HL-60 (cell line): Measurements from ENCODE around the gene IMPDH1.

Experiments
- DNase-seq, 2 experiments: peaks; one replicate each; pipeline ENCODE4 v3.0.0-alpha.2; 2010 to 2020; ENCODE audit warnings: low read depth in 1 of 2, low spot score in 1 of 2
- H3K27ac ChIP-seq: fragments of 250-450 bp; sonication (Bioruptor Pico); replicated peaks from 2 replicates; pipeline ENCODE4 v1.5.1; 2020; ENCODE audit warnings: mild to moderate bottlenecking, moderate library complexity
- H3K27me3 ChIP-seq: fragments of 250-450 bp; sonication (Bioruptor Pico); 2 replicates; pipeline ENCODE4 v1.5.1; 2021; ENCODE audit warnings: mild to moderate bottlenecking, moderate library complexity; ENCODE audit not compliant: insufficient read depth, poor library complexity, severe bottlenecking
- H3K4me3 ChIP-seq: replicated peaks from 2 replicates; pipeline ENCODE4 v1.5.1; 2011; ENCODE audit warnings: mild to moderate bottlenecking, control low read depth, low read length; ENCODE audit not compliant: insufficient read depth
- CTCF ChIP-seq: IDR thresholded peaks from one replicate; pipeline ENCODE4 v1.5.1; 2011; ENCODE audit warnings: low read length, control low read depth, inconsistent platforms; ENCODE audit not compliant: insufficient read depth
- GABPA ChIP-seq: IDR thresholded peaks from 2 replicates; pipeline ENCODE4 v1.6.1; 2012; ENCODE audit warnings: low read depth
- POLR2AphosphoS5 ChIP-seq: IDR thresholded peaks from 2 replicates; pipeline ENCODE4 v1.6.1; 2012; ENCODE audit warnings: low read depth
- REST ChIP-seq: IDR thresholded peaks from 2 replicates; pipeline ENCODE4 v1.6.1; 2012; ENCODE audit warnings: low read depth; ENCODE audit not compliant: insufficient replicate concordance
- SPI1 ChIP-seq: IDR thresholded peaks from 2 replicates; pipeline ENCODE4 v1.6.1; 2012; ENCODE audit warnings: low read depth, mild to moderate bottlenecking, borderline replicate concordance

IMPDH1 gene

GRCh38 chr7:128448751-128449302 lies 39.0 kb upstream of the IMPDH1 start:
- no peak for DNase-seq
- H3K27ac ChIP-seq, result no peak overlapping the region
- H3K27me3 ChIP-seq, result no peaks in the 10 kb centered on the region
- TF ChIP-seq POLR2AphosphoS5, result no peak
- TF ChIP-seq GABPA, result no peak
- TF ChIP-seq CTCF, result no peak
- no peak for TF ChIP-seq REST
- no peak for TF ChIP-seq SPI1
- no peak overlapping the region for H3K4me3 ChIP-seq

GRCh38 chr7:128447941-128448564 lies 38.3 kb upstream of the IMPDH1 start:
- Histone ChIP-seq H3K27ac (no peak overlapping the region), H3K27me3 (no peaks in the 10 kb centered on the region), H3K4me3 (no peak overlapping the region)
- TF ChIP-seq GABPA (no peak), SPI1 (no peak), REST (no peak), CTCF (no peak), POLR2AphosphoS5 (no peak)
- no peak for DNase-seq

- no peak for DNase-seq
- Histone ChIP-seq H3K27ac (no peak overlapping the region), H3K4me3 (no peak overlapping the region), H3K27me3 (no peaks in the 10 kb centered on the region)
- TF ChIP-seq CTCF, result no peak
- TF ChIP-seq POLR2AphosphoS5, result no peak
- TF ChIP-seq SPI1, result no peak
- no peak for TF ChIP-seq GABPA
- no peak for TF ChIP-seq REST
These were observed 36.5 kb upstream of the IMPDH1 start for GRCh38 chr7:128446306-128446705.
